ENCODE results near the gene CEP104. TPM values are rescaled to one million over a fixed set of nuclear protein-coding genes. Genes with fewer than 3 reads are reported as not detected.

CEP104 gene
- total and polyA plus RNA-seq, 9 of the 15 experiments (the other 6 are each of a cell fraction or from before 2014, with no cell fraction given) = 11.2 to 63.4 (median 42.6) TPM

GRCh38 chr1:3821004-3821403 lies 36.0 kb downstream of the CEP104 start:
- ChIA-PET CTCF (ENCODE audit: low intra/inter-chr PET ratio) (no interaction called here), POLR2A (interaction anchor here (0.5 to 0.8 kb wide), 3 partner anchors 44 to 294 kb away, joined by 3 read pairs; no protein-coding TSS in a partner anchor)
- Histone ChIP-seq H4K20me1 (replicated peaks; ENCODE audit: control insufficient read depth, insufficient read depth, low read length) (no peaks in the 10 kb centered on the region), H3K27me3 (ENCODE audit: control insufficient read depth in 2 of 2, insufficient read depth in 2 of 2, low read length in 2 of 2) (no peaks in the 10 kb centered on the region), H3K9ac (ENCODE audit: insufficient read depth in 1 of 2, low read depth in 2 of 2, low read length in 2 of 2) (peak overlapping the region in 1 of 2 experiments; percentile 29; a peak in 1 of 4 replicates), H3K4me3 (no peak overlapping the region), H3K4me2 (ENCODE audit: insufficient read depth, low read length) (no peak overlapping the region), H3K27ac (ENCODE audit: extremely low read depth, low read depth, low read length) (no peak overlapping the region), H3K9me1 (ENCODE audit: control insufficient read depth, insufficient read depth, low read length) (peaks cover 7% of the 10 kb centered on the region), H2AFZ (ENCODE audit: low read depth, low read length) (no peak overlapping the region), H3K4me1 (replicated peaks in 1 of 2; ENCODE audit: control insufficient read depth in 2 of 2, insufficient read depth in 2 of 2, low read length in 2 of 2) (peaks cover 7 to 33% of the 10 kb centered on the region in 2 experiments; a peak in 4 of 5 replicates), H3K36me3 (ENCODE audit: control insufficient read depth, insufficient read depth, low read length) (peaks cover 54% of the 10 kb centered on the region; the same call in 2 of the 3 replicates), H3K9me3 (replicated peaks; ENCODE audit: control insufficient read depth, insufficient read depth, low read depth, low read length) (no peaks in the 10 kb centered on the region), H3K79me2 (ENCODE audit: control insufficient read depth, insufficient read depth, low read length) (no peaks in the 10 kb centered on the region)
- WGBS (ENCODE audit: insufficient coverage, low coverage, missing lambda C conversion rate) = 82% methylated on average over 6 of the region's 6 CpGs
- in situ Hi-C loops (cut with MboI) (no loop called here), intact Hi-C loops (cut with micrococcal nuclease) (no loop called here)
- ATAC-seq = no peak
- FAIRE-seq = no peak
- DNase-seq (ENCODE audit: extremely low read depth in 1 of 4, low spot score in 3 of 4) = no peak
- TF ChIP-seq SIN3B (IDR thresholded peaks at IDR 0.05; ENCODE audit: low read depth) = no peak
- TF ChIP-seq SMC3 (conservative IDR thresholded peaks at IDR 0.05; ENCODE audit: insufficient read depth, low read depth, low read length) = no peak
- TF ChIP-seq ETV5 (CRISPR knock-in tag; IDR thresholded peaks at IDR 0.05; ENCODE audit: low read depth) = no peak
- no peak for TF ChIP-seq NFE2L1 (tag; IDR thresholded peaks at IDR 0.05; ENCODE audit: borderline replicate concordance, low read depth)
- no peak for TF ChIP-seq NFIC (IDR thresholded peaks at IDR 0.05)
- BruUV-seq (replicated peaks) = no TSS peak

GRCh38 chr1:3820316-3820715 lies 36.7 kb downstream of the CEP104 start:
- FAIRE-seq (no peak), DNase-seq (ENCODE audit: extremely low read depth in 1 of 4, low spot score in 3 of 4) (no peak), ATAC-seq (no peak)
- no peak overlapping the region for H3K27ac ChIP-seq (ENCODE audit: extremely low read depth, low read depth, low read length)
- in situ Hi-C loops (cut with MboI) = no loop called here
- no peaks in the 10 kb centered on the region for H3K27me3 ChIP-seq (ENCODE audit: control insufficient read depth in 2 of 2, insufficient read depth in 2 of 2, low read length in 2 of 2)
- H4K20me1 ChIP-seq (replicated peaks; ENCODE audit: control insufficient read depth, insufficient read depth, low read length) = no peaks in the 10 kb centered on the region
- H3K4me3 ChIP-seq = no peak overlapping the region
- BruUV-seq (replicated peaks) = no TSS peak
- H2AFZ ChIP-seq (ENCODE audit: low read depth, low read length) = no peak overlapping the region
- H3K9me3 ChIP-seq (replicated peaks; ENCODE audit: control insufficient read depth, insufficient read depth, low read depth, low read length) = no peaks in the 10 kb centered on the region
- no peaks in the 10 kb centered on the region for H3K79me2 ChIP-seq (ENCODE audit: control insufficient read depth, insufficient read depth, low read length)
- intact Hi-C loops (cut with micrococcal nuclease) = no loop called here
- H3K9me1 ChIP-seq (ENCODE audit: control insufficient read depth, insufficient read depth, low read length) = peaks cover 7% of the 10 kb centered on the region
- ChIA-PET CTCF (ENCODE audit: low intra/inter-chr PET ratio) (no interaction called here), POLR2A (interaction anchor here (0.5 to 1.6 kb wide), 2 partner anchors 9 to 45 kb away, joined by 3 to 4 read pairs; no protein-coding TSS in a partner anchor)
- 87% methylated on average over 8 of the region's 8 CpGs for WGBS (ENCODE audit: insufficient coverage, low coverage, missing lambda C conversion rate)
- H3K4me2 ChIP-seq (ENCODE audit: insufficient read depth, low read length) = no peak overlapping the region
- no peak overlapping the region; a peak in 1 of 4 replicates for H3K9ac ChIP-seq (ENCODE audit: insufficient read depth in 1 of 2, low read depth in 2 of 2, low read length in 2 of 2)
- H3K4me1 ChIP-seq (replicated peaks in 1 of 2; ENCODE audit: control insufficient read depth in 2 of 2, insufficient read depth in 2 of 2, low read length in 2 of 2) = peaks cover 7 to 34% of the 10 kb centered on the region in 2 experiments; a peak in 4 of 5 replicates
- peaks cover 48% of the 10 kb centered on the region; the same call in 2 of the 3 replicates for H3K36me3 ChIP-seq (ENCODE audit: control insufficient read depth, insufficient read depth, low read length)
- TF ChIP-seq ZNF143 (CRISPR knock-in tag; IDR thresholded peaks at IDR 0.05) (no peak), ATF3 (IDR thresholded peaks at IDR 0.05) (no peak), ATF3 (CRISPR knock-in tag; conservative IDR thresholded peaks at IDR 0.05) (no peak), ZFP91 (CRISPR knock-in tag; IDR thresholded peaks at IDR 0.05) (no peak), RBFOX2 (IDR thresholded peaks at IDR 0.05; ENCODE audit: low read depth, low read length) (no peak), ZNF282 (CRISPR knock-in tag; IDR thresholded peaks at IDR 0.05) (no peak), ZNF197 (CRISPR knock-in tag; IDR thresholded peaks at IDR 0.05; ENCODE audit: low read depth) (no peak), CBFA2T2 (conservative IDR thresholded peaks at IDR 0.05) (no peak), ASH1L (IDR thresholded peaks at IDR 0.05; ENCODE audit: borderline replicate concordance, low read depth, partially characterized antibody) (no peak)
